Karpas-422 (cell line): ENCODE measurements around the gene FARS2. TPM values are rescaled to one million over a fixed set of nuclear protein-coding genes. Genes with fewer than 3 reads are reported as not detected.

Experiments
- DNase-seq: peaks from one replicate; pipeline ENCODE4 v3.0.0-alpha.2; 2015
- H2AFZ ChIP-seq: fragments of 200-600 bp; sonication (generic); 2 replicates; pipeline ENCODE4 v1.6.1; 2014; ENCODE audit warnings: antibody characterized with exemption, low read length, mixed read lengths
- H3K27ac ChIP-seq: fragments of 200-600 bp; sonication (generic); 2 replicates; pipeline ENCODE4 v1.5.1; 2014; ENCODE audit warnings: mild to moderate bottlenecking, low read length, moderate library complexity
- H3K27me3 ChIP-seq: fragments of 200-600 bp; sonication (generic); 2 replicates; pipeline ENCODE4 v1.6.1; 2014; ENCODE audit warnings: low read length, mixed read lengths
- H3K36me3 ChIP-seq: fragments of 200-600 bp; sonication (generic); 2 replicates; pipeline ENCODE4 v1.6.1; 2014; ENCODE audit warnings: low read length, mixed read lengths; ENCODE audit not compliant: insufficient read depth
- H3K4me1 ChIP-seq: fragments of 200-600 bp; sonication (generic); 2 replicates; pipeline ENCODE4 v1.6.1; 2014; ENCODE audit warnings: mild to moderate bottlenecking, low read length, mixed read lengths
- H3K4me2 ChIP-seq: fragments of 200-600 bp; sonication (generic); 2 replicates; pipeline ENCODE4 v1.6.1; 2014; ENCODE audit warnings: low read length, low read depth, mild to moderate bottlenecking; ENCODE audit not compliant: poor library complexity, severe bottlenecking
- H3K4me3 ChIP-seq: fragments of 200-600 bp; sonication (generic); 2 replicates; pipeline ENCODE4 v1.5.1; 2014; ENCODE audit warnings: mild to moderate bottlenecking, antibody characterized with exemption, low read length, mixed read lengths
- H3K79me2 ChIP-seq: fragments of 200-600 bp; sonication (generic); 2 replicates; pipeline ENCODE4 v1.6.1; 2014; ENCODE audit warnings: mild to moderate bottlenecking, low read length, mixed read lengths
- H3K9ac ChIP-seq: fragments of 200-600 bp; sonication (generic); 2 replicates; pipeline ENCODE4 v1.6.0; 2014; ENCODE audit warnings: low read length
- H3K9me2 ChIP-seq: fragments of 200-600 bp; sonication (generic), shearing (Covaris generic); replicated peaks from 2 replicates; pipeline ENCODE4 v1.6.0; 2014; ENCODE audit warnings: mild to moderate bottlenecking, low read length, moderate library complexity; ENCODE audit not compliant: insufficient read depth
- H3K9me3 ChIP-seq: fragments of 300-700, 200-600 bp; sonication (generic); 2 replicates; pipeline ENCODE4 v1.6.1; 2014; ENCODE audit warnings: low read length, mixed read lengths
- H4K20me1 ChIP-seq: fragments of 200-600 bp; sonication (generic); 2 replicates; pipeline ENCODE4 v1.6.1; 2014; ENCODE audit warnings: mild to moderate bottlenecking, antibody characterized with exemption, low read length, low read depth; ENCODE audit not compliant: insufficient read depth
- total RNA-seq: library from RNA; depleted of rRNA; stranded (reverse); fragments of >200 nt; shearing (Covaris generic); gene quantifications from 2 replicates; pipeline ENCODE4 v1.2.3, GENCODE V29; 2014; ENCODE audit warnings: low replicate concordance

Gene FARS2
- total RNA-seq, 1 experiment from 2014 or later, result 9.0 TPM

DNA sequence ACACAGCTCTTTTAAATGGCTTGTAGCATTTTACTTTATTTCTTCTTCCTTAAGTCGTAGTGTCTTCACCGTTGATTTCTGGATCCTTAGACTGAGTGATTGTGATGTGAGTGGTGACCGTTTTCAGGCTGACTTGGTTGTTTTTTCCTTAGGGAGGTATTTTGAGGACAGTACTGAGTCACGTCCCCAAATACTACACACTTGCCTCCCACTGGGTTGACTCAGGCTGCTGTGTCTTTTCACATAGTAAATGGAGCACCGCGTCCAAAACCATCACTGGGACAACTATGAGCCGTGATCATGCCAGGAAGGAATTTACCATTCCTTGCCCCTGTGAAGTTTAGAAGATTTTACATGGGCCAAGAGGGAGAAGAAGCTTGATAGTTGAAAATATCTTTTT lies 174.1 kb downstream of the FARS2 start:
- Histone ChIP-seq H3K27me3 (no peaks in the 10 kb centered on the region), H3K9me3 (no peaks in the 10 kb centered on the region), H2AFZ (no peak overlapping the region), H3K36me3 (no peaks in the 10 kb centered on the region), H3K79me2 (no peaks in the 10 kb centered on the region), H3K27ac (no peak overlapping the region), H3K9ac (no peak overlapping the region), H3K4me2 (no peak overlapping the region), H3K9me2 (no peaks in the 10 kb centered on the region), H3K4me3 (no peak overlapping the region), H4K20me1 (no peaks in the 10 kb centered on the region), H3K4me1 (no peaks in the 10 kb centered on the region)
- no peak for DNase-seq

DNA sequence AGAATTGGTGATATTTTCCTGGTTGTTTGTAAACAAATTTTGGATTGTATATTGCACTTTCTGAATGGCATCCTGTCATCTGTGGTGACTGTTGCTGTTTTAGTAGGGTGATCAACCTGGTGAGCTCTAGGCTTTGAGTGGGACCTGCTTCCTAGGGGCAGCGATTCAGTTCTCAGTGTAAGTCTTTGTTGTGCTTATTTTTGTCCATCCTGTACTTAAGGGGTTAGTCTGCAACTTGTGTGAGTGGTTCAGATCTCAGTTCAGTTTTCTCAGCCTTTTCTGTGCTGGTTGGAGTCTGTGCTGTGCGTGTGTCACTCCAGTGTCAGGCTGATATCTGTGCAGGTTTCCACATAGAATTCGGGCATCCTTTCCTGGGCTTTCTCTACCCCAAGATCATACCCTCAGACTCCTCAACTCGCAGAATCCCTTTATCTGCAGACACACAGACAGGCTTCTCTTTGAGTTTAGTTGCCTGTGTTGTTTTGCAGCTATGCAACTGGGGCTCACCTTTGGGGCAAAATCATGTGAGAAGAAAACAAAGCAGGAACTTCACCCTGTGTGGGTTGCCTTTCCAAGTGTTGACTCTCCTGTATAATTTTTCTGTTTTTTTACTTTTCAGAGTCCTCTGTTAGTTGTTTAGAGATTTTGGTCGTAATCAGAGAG lies 177.7 kb downstream of the FARS2 start:
- no peak overlapping the region for H3K4me2 ChIP-seq
- H3K27ac ChIP-seq, result no peak overlapping the region
- H4K20me1 ChIP-seq, result peaks cover 15% of the 10 kb centered on the region
- H3K4me1 ChIP-seq, result peaks cover 4% of the 10 kb centered on the region
- no peak for DNase-seq
- no peak overlapping the region for H3K4me3 ChIP-seq
- H3K36me3 ChIP-seq, result no peaks in the 10 kb centered on the region
- no peak overlapping the region for H3K9ac ChIP-seq
- no peaks in the 10 kb centered on the region for H3K27me3 ChIP-seq
- H3K79me2 ChIP-seq, result no peaks in the 10 kb centered on the region
- no peak overlapping the region for H2AFZ ChIP-seq
- H3K9me3 ChIP-seq, result no peaks in the 10 kb centered on the region
- H3K9me2 ChIP-seq, result no peaks in the 10 kb centered on the region

DNA sequence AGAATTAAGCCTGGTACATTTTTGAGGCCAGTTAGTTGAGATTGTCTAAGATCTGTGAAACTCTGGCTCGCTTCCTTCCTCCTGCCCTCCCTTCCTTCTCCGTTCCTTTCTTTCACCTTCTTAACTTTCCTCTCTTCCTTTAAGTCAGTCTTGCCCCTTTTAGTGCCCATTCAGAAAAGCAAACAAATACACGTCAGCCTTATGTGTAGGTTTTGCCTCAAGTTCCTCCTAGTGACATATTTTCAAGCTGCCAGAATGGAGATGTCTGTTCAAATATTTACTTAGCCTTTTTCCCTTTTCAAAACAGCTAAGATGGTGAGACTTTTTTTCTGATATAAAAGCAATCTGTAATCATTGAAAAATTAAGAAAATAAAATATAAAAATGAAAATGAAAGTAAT lies 178.4 kb downstream of the FARS2 start:
- Histone ChIP-seq H3K79me2 (no peaks in the 10 kb centered on the region), H3K36me3 (no peaks in the 10 kb centered on the region), H3K4me1 (peaks cover 4% of the 10 kb centered on the region), H2AFZ (no peak overlapping the region), H3K4me2 (no peak overlapping the region), H3K27me3 (no peaks in the 10 kb centered on the region), H3K9me2 (no peaks in the 10 kb centered on the region), H3K9ac (no peak overlapping the region), H3K4me3 (no peak overlapping the region), H3K27ac (no peak overlapping the region), H4K20me1 (peaks cover 18% of the 10 kb centered on the region), H3K9me3 (no peaks in the 10 kb centered on the region)
- DNase-seq, result no peak

DNA sequence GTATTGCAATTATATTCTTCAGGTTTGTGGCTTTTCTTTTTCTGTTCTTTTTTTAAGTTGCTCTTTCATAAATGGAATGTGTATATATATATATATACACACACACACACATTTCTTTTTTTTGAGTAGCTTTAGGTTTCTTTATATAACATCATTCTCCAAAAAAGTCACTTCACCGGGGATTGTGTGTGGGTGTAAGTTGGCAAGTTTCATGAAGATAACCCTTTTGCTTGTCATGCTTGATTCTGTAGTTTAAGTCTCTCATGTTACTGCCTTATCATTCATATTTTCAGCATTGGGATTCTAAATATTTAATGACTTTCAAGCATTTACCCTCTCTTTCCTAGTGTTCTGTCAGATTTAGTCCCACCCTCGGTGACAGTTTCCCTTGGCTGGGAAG lies 181.0 kb downstream of the FARS2 start:
- Histone ChIP-seq H3K9me2 (no peaks in the 10 kb centered on the region), H3K9me3 (no peaks in the 10 kb centered on the region), H3K9ac (no peak overlapping the region), H3K27me3 (no peaks in the 10 kb centered on the region), H3K79me2 (no peaks in the 10 kb centered on the region), H3K27ac (no peak overlapping the region), H3K4me1 (peaks cover 4% of the 10 kb centered on the region), H3K4me3 (no peak overlapping the region), H4K20me1 (peaks cover 27% of the 10 kb centered on the region), H3K4me2 (no peak overlapping the region), H2AFZ (no peak overlapping the region), H3K36me3 (no peaks in the 10 kb centered on the region)
- DNase-seq, result no peak

DNA sequence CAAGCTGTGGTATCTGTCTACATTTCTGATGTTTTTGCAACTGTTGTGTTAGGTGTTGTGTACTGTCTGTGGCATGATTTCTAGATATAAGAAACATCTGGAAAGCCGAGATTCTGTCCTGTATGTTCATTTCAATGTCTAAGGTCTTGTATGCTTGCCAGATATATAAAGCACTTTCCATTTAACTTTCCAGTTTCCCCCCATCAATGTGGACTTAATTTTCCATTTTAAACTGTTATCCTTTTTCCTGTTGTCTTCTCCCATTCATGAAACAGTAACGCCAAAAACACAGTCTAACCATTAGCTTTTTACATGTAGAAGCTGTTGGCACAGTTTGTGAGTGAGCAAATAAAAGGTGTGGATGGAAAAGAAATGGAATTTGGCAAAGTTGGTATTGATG lies 181.6 kb downstream of the FARS2 start:
- DNase-seq, result no peak

DNA sequence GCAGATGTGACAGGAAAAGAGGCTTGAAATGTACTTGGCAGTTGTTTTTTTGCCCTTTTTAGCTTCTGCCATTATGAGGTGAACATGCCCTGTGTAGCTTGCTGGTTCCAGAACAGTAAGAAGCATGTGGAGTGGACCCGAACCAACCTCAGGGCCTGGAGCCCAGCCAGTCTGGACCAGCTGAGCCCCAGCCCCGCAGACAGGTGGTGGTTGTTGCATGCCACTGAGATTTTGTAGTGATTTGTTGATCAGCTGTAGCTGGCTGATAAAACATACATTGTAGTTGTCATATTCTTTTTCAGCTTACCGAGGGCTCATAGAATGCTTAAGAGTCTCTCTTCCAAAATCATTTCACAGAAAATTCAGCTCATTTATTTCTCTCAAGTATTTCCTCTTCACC lies 182.2 kb downstream of the FARS2 start:
- no peak for DNase-seq
- Histone ChIP-seq H3K9me2 (no peaks in the 10 kb centered on the region), H2AFZ (no peak overlapping the region), H3K4me3 (no peak overlapping the region), H3K36me3 (no peaks in the 10 kb centered on the region), H3K27ac (no peak overlapping the region), H3K27me3 (no peaks in the 10 kb centered on the region), H3K4me2 (no peak overlapping the region), H4K20me1 (peaks cover 29% of the 10 kb centered on the region), H3K79me2 (no peaks in the 10 kb centered on the region), H3K9me3 (no peaks in the 10 kb centered on the region), H3K4me1 (peaks cover 4% of the 10 kb centered on the region), H3K9ac (no peak overlapping the region)

More for the DNA sequence above, 181.6 kb downstream of the FARS2 start:
- Histone ChIP-seq H3K36me3 (no peaks in the 10 kb centered on the region), H3K27ac (no peak overlapping the region), H3K9me2 (no peaks in the 10 kb centered on the region), H2AFZ (no peak overlapping the region), H3K27me3 (no peaks in the 10 kb centered on the region), H3K4me3 (no peak overlapping the region), H3K4me2 (no peak overlapping the region), H3K9me3 (no peaks in the 10 kb centered on the region), H3K9ac (no peak overlapping the region), H4K20me1 (peaks cover 29% of the 10 kb centered on the region), H3K79me2 (no peaks in the 10 kb centered on the region), H3K4me1 (peaks cover 4% of the 10 kb centered on the region)

DNA sequence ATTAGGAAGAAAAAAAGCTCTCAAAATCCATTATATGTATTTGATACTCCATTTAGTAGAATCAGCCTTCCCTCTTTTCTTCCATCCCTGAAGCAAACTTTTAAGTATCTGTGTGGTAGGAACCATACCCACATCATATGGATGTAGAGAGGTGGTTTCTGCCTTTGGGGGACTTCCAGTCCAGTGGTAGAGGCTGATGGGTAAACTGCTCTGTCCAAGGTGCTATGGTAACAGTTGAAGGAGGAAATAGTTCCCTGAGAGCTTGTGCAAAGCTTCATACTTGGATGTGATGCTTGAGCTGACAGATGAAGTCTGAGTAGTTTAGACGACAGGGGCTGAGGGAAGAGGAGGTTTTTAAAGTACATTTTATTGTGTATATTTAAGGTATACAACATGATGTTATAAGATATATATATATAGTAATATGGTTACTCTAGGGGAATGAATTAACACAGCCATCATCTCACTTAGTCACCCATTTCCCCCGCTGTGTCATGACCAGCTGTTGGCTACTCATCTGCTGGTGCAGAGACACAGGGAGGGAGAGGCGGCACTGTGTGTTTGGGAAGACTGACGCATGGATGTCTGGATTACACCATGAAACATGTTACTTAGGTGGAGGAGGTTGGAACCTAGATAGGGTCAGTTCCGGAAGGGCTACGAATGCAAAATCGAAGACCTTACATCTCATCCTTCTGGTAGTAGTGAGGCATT lies 185.2 kb downstream of the FARS2 start:
- Histone ChIP-seq H3K4me3 (no peak overlapping the region), H3K36me3 (no peaks in the 10 kb centered on the region), H3K79me2 (no peaks in the 10 kb centered on the region), H3K4me1 (peaks cover 3% of the 10 kb centered on the region), H3K9me3 (no peaks in the 10 kb centered on the region), H3K27ac (no peak overlapping the region), H3K9me2 (no peaks in the 10 kb centered on the region), H3K9ac (no peak overlapping the region), H3K4me2 (no peak overlapping the region), H4K20me1 (peaks cover 28% of the 10 kb centered on the region), H3K27me3 (no peaks in the 10 kb centered on the region), H2AFZ (no peak overlapping the region)
- DNase-seq, result no peak

DNA sequence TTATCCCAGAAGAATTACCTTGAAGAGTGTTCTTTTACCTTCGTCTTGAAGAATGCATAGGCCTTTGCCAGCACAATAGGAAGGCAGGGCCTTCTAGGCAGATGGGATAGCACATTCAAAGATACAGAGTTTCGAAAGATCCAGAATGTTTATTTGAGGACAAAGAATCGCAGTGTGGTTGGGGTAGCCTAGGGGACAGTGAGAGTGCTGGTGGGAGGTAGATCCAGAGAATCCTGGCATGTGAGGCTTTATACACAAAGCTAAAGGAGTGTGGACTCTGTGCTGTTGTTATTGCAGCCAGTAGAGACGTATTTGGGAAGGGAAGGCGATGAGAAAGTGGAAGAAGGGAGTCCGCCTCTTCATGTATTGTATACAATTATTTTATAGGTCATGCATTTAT lies 186.6 kb downstream of the FARS2 start:
- Histone ChIP-seq H3K9ac (no peak overlapping the region), H3K9me3 (no peaks in the 10 kb centered on the region), H3K36me3 (no peaks in the 10 kb centered on the region), H2AFZ (no peak overlapping the region), H3K9me2 (no peaks in the 10 kb centered on the region), H3K4me1 (no peaks in the 10 kb centered on the region), H3K4me2 (no peak overlapping the region), H3K27me3 (no peaks in the 10 kb centered on the region), H3K4me3 (no peak overlapping the region), H3K27ac (no peak overlapping the region), H4K20me1 (peaks cover 25% of the 10 kb centered on the region), H3K79me2 (no peaks in the 10 kb centered on the region)
- DNase-seq, result no peak
